ENCODE measurements around the gene KTI12. TPM values are rescaled to one million over a fixed set of nuclear protein-coding genes. Genes with fewer than 3 reads are reported as not detected.

Gene KTI12
- total and polyA plus RNA-seq, 5 donors from 2014 or later, result 20.0 to 43.1 (median 39.0) TPM

- Histone ChIP-seq H3K4me1 (ENCODE audit: control insufficient read depth, insufficient read depth, low read length, poor library complexity, severe bottlenecking) (peaks cover 28% of the 10 kb centered on the region), H3K4me3 (ENCODE audit: low read depth, low read length) (no peak overlapping the region), H3K9me3 (ENCODE audit: control insufficient read depth in 2 of 2, low read length in 2 of 2) (no peaks in the 10 kb centered on the region), H3K36me3 (ENCODE audit: control insufficient read depth, insufficient read depth, low read length) (peaks cover 25% of the 10 kb centered on the region), H3K27me3 (ENCODE audit: control insufficient read depth, insufficient read depth, low read length) (no peaks in the 10 kb centered on the region), H3K27ac (ENCODE audit: insufficient read depth, low read length, poor library complexity, severe bottlenecking) (no peak overlapping the region)
- Mint-ChIP-seq H3K27me3 (no peaks in the 10 kb centered on the region), H3K27ac (no peak overlapping the region), H3K9me3 (no peaks in the 10 kb centered on the region), H3K4me1 (peaks cover 12 to 60% (median 44%) of the 10 kb centered on the region in 4 donors), H3K36me3 (peaks cover 6% of the 10 kb centered on the region), H3K4me3 (peak overlapping the region in 2 of 4 donors; percentile 23 to 83)
- DNase-seq (no peak), ATAC-seq (ENCODE audit: low read depth in 2 of 2) (no peak)
These were observed 26.3 kb upstream of the KTI12 start for GRCh38 chr1:52059888-52060287.

- H3K4me3 Mint-ChIP-seq, result peak overlapping the region in 1 of 4 donors; percentile 57
These were observed 25.7 kb upstream of the KTI12 start for GRCh38 chr1:52059321-52059720.

GRCh38 chr1:52057876-52058415, 24.3 kb upstream of the KTI12 start:
- Mint-ChIP-seq H3K27me3 (peaks cover 5% of the 10 kb centered on the region), H3K4me3 (peak overlapping the region; percentile 91 to 100 (median 98)), H3K36me3 (no peaks in the 10 kb centered on the region), H3K27ac (peak overlapping the region; percentile 10 to 99 (median 40)), H3K9me3 (no peaks in the 10 kb centered on the region), H3K4me1 (peaks cover 6 to 68% (median 50%) of the 10 kb centered on the region in 4 donors)
- no peak for ATAC-seq (ENCODE audit: low read depth in 2 of 2)
- Histone ChIP-seq H3K4me1 (ENCODE audit: control insufficient read depth, insufficient read depth, low read length, poor library complexity, severe bottlenecking) (peaks cover 44% of the 10 kb centered on the region), H3K9me3 (ENCODE audit: control insufficient read depth in 2 of 2, low read length in 2 of 2) (no peaks in the 10 kb centered on the region), H3K27me3 (ENCODE audit: control insufficient read depth, insufficient read depth, low read length) (no peaks in the 10 kb centered on the region), H3K27ac (ENCODE audit: insufficient read depth, low read length, poor library complexity, severe bottlenecking) (no peak overlapping the region), H3K36me3 (ENCODE audit: control insufficient read depth, insufficient read depth, low read length) (peaks cover 14% of the 10 kb centered on the region), H3K4me3 (ENCODE audit: low read depth, low read length) (peak overlapping the region; percentile 95)
- no peak for DNase-seq

More at GRCh38 chr1:52059321-52059720, 25.7 kb upstream of the KTI12 start:
- H3K27me3 Mint-ChIP-seq, result peaks cover 5% of the 10 kb centered on the region
- H3K36me3 Mint-ChIP-seq, result peaks cover 6% of the 10 kb centered on the region
- no peak for ATAC-seq (ENCODE audit: low read depth in 2 of 2)
- Histone ChIP-seq H3K4me1 (ENCODE audit: control insufficient read depth, insufficient read depth, low read length, poor library complexity, severe bottlenecking) (peaks cover 34% of the 10 kb centered on the region), H3K27ac (ENCODE audit: insufficient read depth, low read length, poor library complexity, severe bottlenecking) (no peak overlapping the region), H3K27me3 (ENCODE audit: control insufficient read depth, insufficient read depth, low read length) (no peaks in the 10 kb centered on the region), H3K9me3 (ENCODE audit: control insufficient read depth in 2 of 2, low read length in 2 of 2) (no peaks in the 10 kb centered on the region), H3K4me3 (ENCODE audit: low read depth, low read length) (no peak overlapping the region), H3K36me3 (ENCODE audit: control insufficient read depth, insufficient read depth, low read length) (peaks cover 20% of the 10 kb centered on the region)
- H3K4me1 Mint-ChIP-seq, result peaks cover 17 to 65% (median 47%) of the 10 kb centered on the region in 4 donors
- DNase-seq, result no peak
- H3K27ac Mint-ChIP-seq, result peak overlapping the region in 1 of 3 donors; percentile 52
- H3K9me3 Mint-ChIP-seq, result no peaks in the 10 kb centered on the region

- peak overlapping the region; percentile 95 for H3K4me3 ChIP-seq (ENCODE audit: low read depth, low read length)
- peaks cover 44% of the 10 kb centered on the region for H3K4me1 ChIP-seq (ENCODE audit: control insufficient read depth, insufficient read depth, low read length, poor library complexity, severe bottlenecking)
- Mint-ChIP-seq H3K27me3 (peaks cover 5% of the 10 kb centered on the region), H3K27ac (peak overlapping the region; percentile 95 to 99 (median 98)), H3K36me3 (peaks cover 4% of the 10 kb centered on the region), H3K4me3 (peak overlapping the region; percentile 91 to 100 (median 98)), H3K4me1 (peaks cover 10 to 70% (median 55%) of the 10 kb centered on the region in 4 donors), H3K9me3 (no peaks in the 10 kb centered on the region)
- no peaks in the 10 kb centered on the region for H3K9me3 ChIP-seq (ENCODE audit: control insufficient read depth in 2 of 2, low read length in 2 of 2)
- H3K27me3 ChIP-seq (ENCODE audit: control insufficient read depth, insufficient read depth, low read length), result no peaks in the 10 kb centered on the region
- peak overlapping the region; percentile 88 for H3K27ac ChIP-seq (ENCODE audit: insufficient read depth, low read length, poor library complexity, severe bottlenecking)
- ATAC-seq (ENCODE audit: low read depth in 2 of 2), result no peak
- peaks cover 15% of the 10 kb centered on the region for H3K36me3 ChIP-seq (ENCODE audit: control insufficient read depth, insufficient read depth, low read length)
- no peak for DNase-seq
These were observed 23.6 kb upstream of the KTI12 start for GRCh38 chr1:52057255-52057654.

GRCh38 chr1:52056937-52057231, 23.3 kb upstream of the KTI12 start:
- Histone ChIP-seq H3K4me1 (ENCODE audit: control insufficient read depth, insufficient read depth, low read length, poor library complexity, severe bottlenecking) (peaks cover 44% of the 10 kb centered on the region), H3K36me3 (ENCODE audit: control insufficient read depth, insufficient read depth, low read length) (peaks cover 16% of the 10 kb centered on the region), H3K4me3 (ENCODE audit: low read depth, low read length) (peak overlapping the region; percentile 95), H3K27ac (ENCODE audit: insufficient read depth, low read length, poor library complexity, severe bottlenecking) (peak overlapping the region; percentile 88), H3K9me3 (ENCODE audit: control insufficient read depth in 2 of 2, low read length in 2 of 2) (no peaks in the 10 kb centered on the region), H3K27me3 (ENCODE audit: control insufficient read depth, insufficient read depth, low read length) (no peaks in the 10 kb centered on the region)
- Mint-ChIP-seq H3K4me1 (peaks cover 12 to 74% (median 58%) of the 10 kb centered on the region in 4 donors), H3K36me3 (peaks cover 8% of the 10 kb centered on the region), H3K9me3 (no peaks in the 10 kb centered on the region), H3K27me3 (peaks cover 5% of the 10 kb centered on the region), H3K27ac (peak overlapping the region; percentile 95 to 99 (median 98)), H3K4me3 (peak overlapping the region; percentile 91 to 100 (median 98))
- no peak for ATAC-seq (ENCODE audit: low read depth in 2 of 2)
- DNase-seq, result no peak

GRCh38 chr1:52056163-52056936, 22.7 kb upstream of the KTI12 start, which contains the start of gene BTF3L4:
BTF3L4 (plus strand) TSS chr1:52056295; CDS start chr1:52059848, 3,553 bp downstream.
- peak within 1 kb of the TSS; percentile 88 for H3K27ac ChIP-seq (ENCODE audit: insufficient read depth, low read length, poor library complexity, severe bottlenecking)
- H3K4me3 ChIP-seq (ENCODE audit: low read depth, low read length), result peak within 1 kb of the TSS; percentile 100
- peak; percentile 92 to 97 (median 92) for DNase-seq
- no peaks in the 10 kb centered on the region for H3K9me3 ChIP-seq (ENCODE audit: control insufficient read depth in 2 of 2, low read length in 2 of 2)
- H3K4me1 ChIP-seq (ENCODE audit: control insufficient read depth, insufficient read depth, low read length, poor library complexity, severe bottlenecking), result peaks cover 44% of the 10 kb centered on the region
- peak within 1 kb of the TSS; percentile 95 to 99 (median 99) for H3K27ac Mint-ChIP-seq
- peaks cover 16% of the 10 kb centered on the region for H3K36me3 ChIP-seq (ENCODE audit: control insufficient read depth, insufficient read depth, low read length)
- peaks cover 12 to 74% (median 58%) of the 10 kb centered on the region in 4 donors for H3K4me1 Mint-ChIP-seq
- no peaks in the 10 kb centered on the region for H3K9me3 Mint-ChIP-seq
- H3K36me3 Mint-ChIP-seq, result peaks cover 8% of the 10 kb centered on the region
- H3K27me3 ChIP-seq (ENCODE audit: control insufficient read depth, insufficient read depth, low read length), result no peaks in the 10 kb centered on the region
- ATAC-seq (ENCODE audit: low read depth in 2 of 2), result peak; percentile 97
- H3K27me3 Mint-ChIP-seq, result peaks cover 5% of the 10 kb centered on the region
- H3K4me3 Mint-ChIP-seq, result peak within 1 kb of the TSS; percentile 91 to 100 (median 98)

- no peaks in the 10 kb centered on the region for H3K27me3 ChIP-seq (ENCODE audit: control insufficient read depth, insufficient read depth, low read length)
- ATAC-seq (ENCODE audit: low read depth in 2 of 2), result no peak
- Mint-ChIP-seq H3K36me3 (peaks cover 11% of the 10 kb centered on the region), H3K4me3 (peak overlapping the region; percentile 91 to 100 (median 98)), H3K9me3 (no peaks in the 10 kb centered on the region), H3K27ac (peak overlapping the region; percentile 95 to 99 (median 97)), H3K4me1 (peaks cover 15 to 73% (median 56%) of the 10 kb centered on the region in 4 donors), H3K27me3 (peaks cover 5% of the 10 kb centered on the region)
- peak overlapping the region; percentile 88 for H3K27ac ChIP-seq (ENCODE audit: insufficient read depth, low read length, poor library complexity, severe bottlenecking)
- peak overlapping the region; percentile 100 for H3K4me3 ChIP-seq (ENCODE audit: low read depth, low read length)
- peaks cover 14% of the 10 kb centered on the region for H3K36me3 ChIP-seq (ENCODE audit: control insufficient read depth, insufficient read depth, low read length)
- no peak for DNase-seq
- H3K9me3 ChIP-seq (ENCODE audit: control insufficient read depth in 2 of 2, low read length in 2 of 2), result no peaks in the 10 kb centered on the region
- H3K4me1 ChIP-seq (ENCODE audit: control insufficient read depth, insufficient read depth, low read length, poor library complexity, severe bottlenecking), result peaks cover 46% of the 10 kb centered on the region
These were observed 22.2 kb upstream of the KTI12 start for GRCh38 chr1:52055866-52056162.

Data from CD4-positive, CD25-positive, alpha-beta regulatory T cell (primary cell).